H1 (cell line): Measurements from ENCODE around the gene TLK1.

ENCODE experiments used
- CTCF ChIP-seq, 3 experiments: IDR thresholded peaks; 1 replicate in 2 of 3; 2 replicates in 1 of 3; pipeline versions ENCODE4 v1.5.1 to v1.6.1; 2011; ENCODE audit warnings: low read length in 3 of 3, mild to moderate bottlenecking in 3 of 3, inconsistent platforms in 2 of 3, low read depth in 1 of 3, moderate library complexity in 1 of 3; ENCODE audit not compliant: insufficient read depth in 1 of 3; ENCODE audit errors: control extremely low read depth in 1 of 3
- KDM1A ChIP-seq: fragments of 200-600, 300-600 bp; sonication (generic); IDR thresholded peaks from 2 replicates; pipeline ENCODE4 v1.7.1; 2016; ENCODE audit warnings: mild to moderate bottlenecking, low read length, borderline replicate concordance
- POLR2A ChIP-seq, 2 experiments: IDR thresholded peaks; 1 replicate in 1 of 2; 2 replicates in 1 of 2; pipeline ENCODE4 v1.6.1; 2011; ENCODE audit warnings: low read depth in 2 of 2, low read length in 2 of 2, mild to moderate bottlenecking in 2 of 2; ENCODE audit errors: control extremely low read depth in 1 of 2
- USF2 ChIP-seq: IDR thresholded peaks from 2 replicates; pipeline ENCODE4 v1.6.1; 2011; ENCODE audit warnings: low read length, improper control_type of control experiment
- TF ChIP-seq, protein P1 (sequence below): fragments of 300-600 bp; sonication (generic); IDR thresholded peaks from 2 replicates; pipeline ENCODE4 v1.7.1; 2012; ENCODE audit warnings: low read length, moderate library complexity, mild to moderate bottlenecking, inconsistent platforms; ENCODE audit not compliant: insufficient replicate concordance

- TF ChIP-seq CTCF (IDR thresholded peaks at IDR 0.05; ENCODE audit: control extremely low read depth in 1 of 3, insufficient read depth in 1 of 3, low read depth in 1 of 3, low read length in 3 of 3), result no peak
- TF ChIP-seq USF2, result no peak
- TF ChIP-seq, protein P1, sequence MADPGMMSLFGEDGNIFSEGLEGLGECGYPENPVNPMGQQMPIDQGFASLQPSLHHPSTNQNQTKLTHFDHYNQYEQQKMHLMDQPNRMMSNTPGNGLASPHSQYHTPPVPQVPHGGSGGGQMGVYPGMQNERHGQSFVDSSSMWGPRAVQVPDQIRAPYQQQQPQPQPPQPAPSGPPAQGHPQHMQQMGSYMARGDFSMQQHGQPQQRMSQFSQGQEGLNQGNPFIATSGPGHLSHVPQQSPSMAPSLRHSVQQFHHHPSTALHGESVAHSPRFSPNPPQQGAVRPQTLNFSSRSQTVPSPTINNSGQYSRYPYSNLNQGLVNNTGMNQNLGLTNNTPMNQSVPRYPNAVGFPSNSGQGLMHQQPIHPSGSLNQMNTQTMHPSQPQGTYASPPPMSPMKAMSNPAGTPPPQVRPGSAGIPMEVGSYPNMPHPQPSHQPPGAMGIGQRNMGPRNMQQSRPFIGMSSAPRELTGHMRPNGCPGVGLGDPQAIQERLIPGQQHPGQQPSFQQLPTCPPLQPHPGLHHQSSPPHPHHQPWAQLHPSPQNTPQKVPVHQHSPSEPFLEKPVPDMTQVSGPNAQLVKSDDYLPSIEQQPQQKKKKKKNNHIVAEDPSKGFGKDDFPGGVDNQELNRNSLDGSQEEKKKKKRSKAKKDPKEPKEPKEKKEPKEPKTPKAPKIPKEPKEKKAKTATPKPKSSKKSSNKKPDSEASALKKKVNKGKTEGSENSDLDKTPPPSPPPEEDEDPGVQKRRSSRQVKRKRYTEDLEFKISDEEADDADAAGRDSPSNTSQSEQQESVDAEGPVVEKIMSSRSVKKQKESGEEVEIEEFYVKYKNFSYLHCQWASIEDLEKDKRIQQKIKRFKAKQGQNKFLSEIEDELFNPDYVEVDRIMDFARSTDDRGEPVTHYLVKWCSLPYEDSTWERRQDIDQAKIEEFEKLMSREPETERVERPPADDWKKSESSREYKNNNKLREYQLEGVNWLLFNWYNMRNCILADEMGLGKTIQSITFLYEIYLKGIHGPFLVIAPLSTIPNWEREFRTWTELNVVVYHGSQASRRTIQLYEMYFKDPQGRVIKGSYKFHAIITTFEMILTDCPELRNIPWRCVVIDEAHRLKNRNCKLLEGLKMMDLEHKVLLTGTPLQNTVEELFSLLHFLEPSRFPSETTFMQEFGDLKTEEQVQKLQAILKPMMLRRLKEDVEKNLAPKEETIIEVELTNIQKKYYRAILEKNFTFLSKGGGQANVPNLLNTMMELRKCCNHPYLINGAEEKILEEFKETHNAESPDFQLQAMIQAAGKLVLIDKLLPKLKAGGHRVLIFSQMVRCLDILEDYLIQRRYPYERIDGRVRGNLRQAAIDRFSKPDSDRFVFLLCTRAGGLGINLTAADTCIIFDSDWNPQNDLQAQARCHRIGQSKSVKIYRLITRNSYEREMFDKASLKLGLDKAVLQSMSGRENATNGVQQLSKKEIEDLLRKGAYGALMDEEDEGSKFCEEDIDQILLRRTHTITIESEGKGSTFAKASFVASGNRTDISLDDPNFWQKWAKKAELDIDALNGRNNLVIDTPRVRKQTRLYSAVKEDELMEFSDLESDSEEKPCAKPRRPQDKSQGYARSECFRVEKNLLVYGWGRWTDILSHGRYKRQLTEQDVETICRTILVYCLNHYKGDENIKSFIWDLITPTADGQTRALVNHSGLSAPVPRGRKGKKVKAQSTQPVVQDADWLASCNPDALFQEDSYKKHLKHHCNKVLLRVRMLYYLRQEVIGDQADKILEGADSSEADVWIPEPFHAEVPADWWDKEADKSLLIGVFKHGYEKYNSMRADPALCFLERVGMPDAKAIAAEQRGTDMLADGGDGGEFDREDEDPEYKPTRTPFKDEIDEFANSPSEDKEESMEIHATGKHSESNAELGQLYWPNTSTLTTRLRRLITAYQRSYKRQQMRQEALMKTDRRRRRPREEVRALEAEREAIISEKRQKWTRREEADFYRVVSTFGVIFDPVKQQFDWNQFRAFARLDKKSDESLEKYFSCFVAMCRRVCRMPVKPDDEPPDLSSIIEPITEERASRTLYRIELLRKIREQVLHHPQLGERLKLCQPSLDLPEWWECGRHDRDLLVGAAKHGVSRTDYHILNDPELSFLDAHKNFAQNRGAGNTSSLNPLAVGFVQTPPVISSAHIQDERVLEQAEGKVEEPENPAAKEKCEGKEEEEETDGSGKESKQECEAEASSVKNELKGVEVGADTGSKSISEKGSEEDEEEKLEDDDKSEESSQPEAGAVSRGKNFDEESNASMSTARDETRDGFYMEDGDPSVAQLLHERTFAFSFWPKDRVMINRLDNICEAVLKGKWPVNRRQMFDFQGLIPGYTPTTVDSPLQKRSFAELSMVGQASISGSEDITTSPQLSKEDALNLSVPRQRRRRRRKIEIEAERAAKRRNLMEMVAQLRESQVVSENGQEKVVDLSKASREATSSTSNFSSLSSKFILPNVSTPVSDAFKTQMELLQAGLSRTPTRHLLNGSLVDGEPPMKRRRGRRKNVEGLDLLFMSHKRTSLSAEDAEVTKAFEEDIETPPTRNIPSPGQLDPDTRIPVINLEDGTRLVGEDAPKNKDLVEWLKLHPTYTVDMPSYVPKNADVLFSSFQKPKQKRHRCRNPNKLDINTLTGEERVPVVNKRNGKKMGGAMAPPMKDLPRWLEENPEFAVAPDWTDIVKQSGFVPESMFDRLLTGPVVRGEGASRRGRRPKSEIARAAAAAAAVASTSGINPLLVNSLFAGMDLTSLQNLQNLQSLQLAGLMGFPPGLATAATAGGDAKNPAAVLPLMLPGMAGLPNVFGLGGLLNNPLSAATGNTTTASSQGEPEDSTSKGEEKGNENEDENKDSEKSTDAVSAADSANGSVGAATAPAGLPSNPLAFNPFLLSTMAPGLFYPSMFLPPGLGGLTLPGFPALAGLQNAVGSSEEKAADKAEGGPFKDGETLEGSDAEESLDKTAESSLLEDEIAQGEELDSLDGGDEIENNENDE, result no peak
- TF ChIP-seq POLR2A (IDR thresholded peaks at IDR 0.05; ENCODE audit: control extremely low read depth in 1 of 2, low read depth in 2 of 2, low read length in 2 of 2), result no peak
- TF ChIP-seq KDM1A, result no peak
Measured at GRCh38 chr2:170985407-170985806, 175.3 kb downstream of the TLK1 start.
